K562 (cell line): ENCODE results near the gene CPSF2. TPM values are rescaled to one million over a fixed set of nuclear protein-coding genes. Genes with fewer than 3 reads are reported as not detected.

ENCODE experiments used
- AFF4 ChIP-seq: sonication (generic); formaldehyde crosslinking; IDR thresholded peaks from 2 replicates; pipeline ENCODE4 v1.8.0; 2023; ENCODE audit warnings: mild to moderate bottlenecking, missing genetic modification reagents
- ARID2 ChIP-seq: fragments of 450-650 bp; IDR thresholded peaks from 2 replicates; pipeline ENCODE4 v1.6.1; 2017; ENCODE audit warnings: antibody characterized with exemption, mild to moderate bottlenecking
- CBX1 ChIP-seq: sonication (generic); IDR thresholded peaks from 2 replicates; pipeline ENCODE4 v1.6.1; 2016; ENCODE audit warnings: antibody characterized with exemption, low read depth, mild to moderate bottlenecking
- GATAD2B ChIP-seq: fragments of 450-650 bp; IDR thresholded peaks from 2 replicates; pipeline ENCODE4 v1.6.1; 2017; ENCODE audit warnings: mild to moderate bottlenecking, borderline replicate concordance
- HES1 ChIP-seq: fragments of 450-650 bp; IDR thresholded peaks from 2 replicates; pipeline ENCODE4 v1.6.1; 2016; ENCODE audit warnings: low read depth, mild to moderate bottlenecking, moderate library complexity
- HNRNPH1 ChIP-seq: fragments of 200-400 bp; formaldehyde crosslinking; optimal IDR thresholded peaks from 2 replicates; pipeline ENCODE3; 2017; ENCODE audit warnings: low read depth, mild to moderate bottlenecking, low read length, moderate library complexity
- KAT8 ChIP-seq: fragments of 450-650 bp; IDR thresholded peaks from 2 replicates; pipeline ENCODE4 v1.6.1; 2016; ENCODE audit warnings: low read depth, mild to moderate bottlenecking
- KLF16 ChIP-seq: IDR thresholded peaks from 2 replicates; pipeline ENCODE4 v1.6.1; 2016; ENCODE audit warnings: antibody characterized with exemption
- LCOR ChIP-seq: sonication (generic); formaldehyde crosslinking; IDR thresholded peaks from 2 replicates; pipeline ENCODE4 v1.8.0; 2022; ENCODE audit warnings: mild to moderate bottlenecking, missing genetic modification reagents
- MBD2 ChIP-seq: sonication (generic); IDR thresholded peaks from 2 replicates; pipeline ENCODE4 v1.6.1; 2016; ENCODE audit warnings: low read depth, borderline replicate concordance
- MCM2 ChIP-seq: fragments of 450-650 bp; IDR thresholded peaks from 2 replicates; pipeline ENCODE4 v1.6.1; 2017; ENCODE audit warnings: low read depth, mild to moderate bottlenecking
- POLR2H ChIP-seq: IDR thresholded peaks from 2 replicates; pipeline ENCODE4 v1.6.1; 2016; ENCODE audit warnings: missing genetic modification characterization, low read depth, mild to moderate bottlenecking, control low read depth, missing compliant biosample characterization, moderate library complexity
- RAD21 ChIP-seq, 2 experiments: fragments of 250-450 bp in 1 of 2; fragments of 450-650 bp in 1 of 2; sonication (Bioruptor Pico) in 1 of 2; formaldehyde crosslinking in 1 of 2; IDR thresholded peaks in 1 of 2; conservative IDR thresholded peaks in 1 of 2; 2 replicates each; pipeline versions ENCODE4 v1.4.0 to v1.8.0; 2020 to 2022; ENCODE audit warnings: mild to moderate bottlenecking in 2 of 2, moderate library complexity in 1 of 2
- RBBP5 ChIP-seq: fragments of 200-600 bp; sonication (generic); IDR thresholded peaks from 2 replicates; pipeline ENCODE4 v1.6.1; 2012; ENCODE audit warnings: borderline replicate concordance, mild to moderate bottlenecking, low read length, control low read depth, inconsistent platforms; ENCODE audit not compliant: insufficient read depth, poor library complexity, severe bottlenecking
- RBM14 ChIP-seq: fragments of 200-400 bp; formaldehyde crosslinking; IDR thresholded peaks from 2 replicates; pipeline ENCODE4 v1.6.1; 2018; ENCODE audit warnings: low read depth, mild to moderate bottlenecking, low read length, moderate library complexity, borderline replicate concordance; ENCODE audit not compliant: insufficient read depth
- RBM25 ChIP-seq: fragments of 200-400 bp; formaldehyde crosslinking; IDR thresholded peaks from 2 replicates; pipeline ENCODE4 v1.6.1; 2018; ENCODE audit warnings: low read length, low read depth, moderate library complexity; ENCODE audit not compliant: severe bottlenecking
- SIRT6 ChIP-seq: IDR thresholded peaks from one replicate; pipeline ENCODE4 v1.6.1; 2012; ENCODE audit warnings: low read depth, mild to moderate bottlenecking, control low read depth, inconsistent platforms, low read length, moderate library complexity
- SMAD1 ChIP-seq: fragments of 150-350 bp; IDR thresholded peaks from 2 replicates; pipeline ENCODE4 v1.6.1; 2014; ENCODE audit warnings: low read length, low read depth; ENCODE audit not compliant: partially characterized antibody
- TAF1 ChIP-seq: IDR thresholded peaks from 2 replicates; pipeline ENCODE4 v1.6.1; 2011; ENCODE audit warnings: mild to moderate bottlenecking, low read length, moderate library complexity; ENCODE audit not compliant: insufficient read depth, control insufficient read depth, severe bottlenecking; ENCODE audit errors: extremely low read depth
- TARDBP ChIP-seq: fragments of 450-650 bp; IDR thresholded peaks from 2 replicates; pipeline ENCODE4 v1.6.1; 2016
- YBX1 ChIP-seq: fragments of 450-650 bp; IDR thresholded peaks from 2 replicates; pipeline ENCODE4 v1.7.1; 2016; ENCODE audit warnings: mild to moderate bottlenecking
- ZNF232 ChIP-seq: sonication (generic); formaldehyde crosslinking; IDR thresholded peaks from 2 replicates; pipeline ENCODE4 v1.8.0; 2022; ENCODE audit warnings: mild to moderate bottlenecking, missing genetic modification reagents
- ZNF311 ChIP-seq: fragments of 250-450 bp; sonication (Bioruptor Pico); IDR thresholded peaks from 2 replicates; pipeline ENCODE4 v1.4.0; 2020; ENCODE audit warnings: mild to moderate bottlenecking, moderate library complexity
- ZNF511 ChIP-seq: sonication (generic); formaldehyde crosslinking; IDR thresholded peaks from 2 replicates; pipeline ENCODE4 v1.8.0; 2022; ENCODE audit warnings: mild to moderate bottlenecking, missing genetic modification reagents
- ZSCAN29 ChIP-seq: fragments of 450-650 bp; IDR thresholded peaks from 2 replicates; pipeline ENCODE4 v1.6.1; 2017
- polyA plus RNA-seq, 8 experiments: library from polyadenylated mRNA; depleted of rRNA in 4 of 8; stranded (reverse) in 5 of 8; unstranded in 3 of 8; fragments of >200 nt; fragmentation: Nextera tagmentation in 2 of 8; fragmentation: Illumina TruSeq in 1 of 8; extraction: Ambion mirVana in 2 of 8; extraction: Trizol in 1 of 8; gene quantifications; 2 replicates each; pipeline versions ENCODE4 v1.2.1 to v1.2.3, GENCODE V29; 2011 to 2014; ENCODE audit warnings: inconsistent platforms in 1 of 8, missing spikeins in 1 of 8
- total RNA-seq, 7 experiments: library from RNA; depleted of rRNA in 6 of 7; stranded (reverse); fragments of >200 nt in 6 of 7; fragmentation: Illumina TruSeq in 2 of 7; extraction: Trizol in 2 of 7; gene quantifications; 2 replicates each; pipeline versions ENCODE4 v1.2.1 to v1.2.3, GENCODE V29; 2011 to 2021; ENCODE audit warnings: low replicate concordance in 1 of 7

CPSF2 gene
- total and polyA plus RNA-seq, 9 of the 15 experiments (the other 6 are each of a cell fraction or from before 2014, with no cell fraction given): 20.8 to 71.3 (median 49.0) TPM

- TF ChIP-seq ZNF232 (CRISPR knock-in tag): no peak
- TF ChIP-seq HNRNPH1: no peak
- TF ChIP-seq SMAD1: peak; percentile 73
- no peak for TF ChIP-seq GATAD2B
- TF ChIP-seq LCOR (CRISPR knock-in tag): no peak
- no peak for TF ChIP-seq KAT8
- TF ChIP-seq MBD2: peak; percentile 86
- TF ChIP-seq YBX1: no peak
- no peak for TF ChIP-seq ZNF311 (CRISPR knock-in tag)
- TF ChIP-seq TAF1: peak; percentile 97
- TF ChIP-seq HES1: no peak
- no peak for TF ChIP-seq ZSCAN29
- peak; percentile 62 for TF ChIP-seq POLR2H
- TF ChIP-seq RAD21 (CRISPR knock-in tag; conservative IDR thresholded peaks at IDR 0.05 in 1 of 2, IDR thresholded peaks at IDR 0.05 in 1 of 2): no peak
- no peak for TF ChIP-seq KLF16
- no peak for TF ChIP-seq MCM2
- no peak for TF ChIP-seq ARID2
- no peak for TF ChIP-seq TARDBP
- peak; percentile 89 for TF ChIP-seq RBBP5
- TF ChIP-seq RBM25: no peak
- peak; percentile 64; the same call in 1 of the 2 replicates for TF ChIP-seq CBX1
- peak; percentile 41 for TF ChIP-seq ZNF511 (CRISPR knock-in tag)
- no peak for TF ChIP-seq RBM14
- peak; percentile 9; the same call in 1 of the 2 replicates for TF ChIP-seq AFF4 (CRISPR knock-in tag)
- TF ChIP-seq SIRT6: no peak
These were observed at the start of gene CPSF2, which contains the start of gene NDUFB1 (continued) for GRCh38 chr14:92121670-92122350.
